HG03342 (cell line): ENCODE data around the gene ADGRG6.
"Not testable (repeated sequence)": the region's sequence is repeated elsewhere in the genome, so short reads cannot be mapped to it uniquely, and the experiment has no call there.

ENCODE experiments used
- ATAC-seq: cut with Tn5 transposase; IDR thresholded peaks from one replicate; pipeline ENCODE4 v1.9.1; 2021; ENCODE audit warnings: mild to moderate bottlenecking, moderate library complexity; ENCODE audit not compliant: unreplicated experiment

ADGRG6 gene

DNA sequence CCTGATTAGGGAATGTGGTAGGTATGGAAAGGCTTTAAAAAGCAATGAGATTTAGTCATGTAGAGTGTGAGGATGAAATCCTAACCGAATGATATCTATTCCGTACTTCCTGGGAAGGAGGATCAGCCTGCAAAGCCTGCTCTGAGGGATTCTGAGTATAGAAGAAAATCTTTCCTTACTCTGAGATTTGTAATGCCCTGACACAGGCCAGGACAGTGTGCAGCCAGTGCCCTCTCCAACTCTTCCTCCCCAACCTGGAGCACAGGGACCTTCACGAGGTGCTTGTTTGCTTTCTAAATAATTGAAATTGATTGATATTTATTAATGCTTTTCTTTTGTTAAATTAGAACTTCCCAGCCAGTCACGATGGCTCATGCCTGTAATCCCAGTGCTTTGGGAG, 131.6 kb downstream of the ADGRG6 start:
- ATAC-seq, result no peak

GRCh38 chr6:142438898-142439297, 137.1 kb downstream of the ADGRG6 start:
- ATAC-seq, result no peak

- ATAC-seq, result no peak
Measured at GRCh38 chr6:142440600-142441293, 138.9 kb downstream of the ADGRG6 start.

GRCh38 chr6:142441716-142442115, 139.9 kb downstream of the ADGRG6 start:
- ATAC-seq, result no peak

- ATAC-seq, result no peak
Measured at GRCh38 chr6:142443102-142443501, 141.3 kb downstream of the ADGRG6 start.

DNA sequence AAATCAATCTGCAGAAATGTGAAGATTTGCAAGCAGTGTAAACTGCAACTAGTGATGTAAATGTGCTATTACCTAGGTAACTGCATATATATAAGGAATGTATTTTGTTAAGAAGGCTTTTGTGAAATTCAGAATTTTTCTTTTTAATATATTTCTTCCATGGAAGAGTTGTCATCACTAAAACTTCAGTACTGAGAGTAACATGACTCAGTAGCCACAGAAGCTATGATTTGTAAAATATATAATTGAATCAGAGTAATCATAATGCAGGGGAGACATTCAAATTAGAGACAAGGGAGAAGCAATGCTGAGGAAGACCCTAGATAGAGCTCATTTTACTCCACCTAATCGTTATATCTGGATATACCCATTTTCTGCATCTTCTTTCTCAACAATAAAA, 141.7 kb downstream of the ADGRG6 start:
- no peak for ATAC-seq

DNA sequence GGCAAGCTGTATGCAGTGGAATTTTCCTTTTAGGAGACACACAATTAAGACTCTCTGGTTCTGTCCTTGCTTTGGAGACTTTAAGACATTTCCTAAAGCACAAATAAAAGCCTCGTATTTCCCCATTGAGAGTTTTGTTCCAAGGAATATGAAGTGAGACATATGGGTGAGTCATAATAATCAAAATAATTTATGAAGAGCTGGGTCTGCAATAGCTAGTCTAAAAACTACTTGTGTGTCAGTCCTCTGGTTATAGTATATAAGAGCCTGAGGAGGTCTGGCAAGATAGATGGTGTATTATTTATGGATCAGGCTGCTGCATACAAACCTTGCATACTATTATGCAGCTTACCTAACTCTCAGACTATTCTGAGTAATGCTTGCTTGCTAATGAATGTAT, 142.6 kb downstream of the ADGRG6 start:
- ATAC-seq, result no peak

DNA sequence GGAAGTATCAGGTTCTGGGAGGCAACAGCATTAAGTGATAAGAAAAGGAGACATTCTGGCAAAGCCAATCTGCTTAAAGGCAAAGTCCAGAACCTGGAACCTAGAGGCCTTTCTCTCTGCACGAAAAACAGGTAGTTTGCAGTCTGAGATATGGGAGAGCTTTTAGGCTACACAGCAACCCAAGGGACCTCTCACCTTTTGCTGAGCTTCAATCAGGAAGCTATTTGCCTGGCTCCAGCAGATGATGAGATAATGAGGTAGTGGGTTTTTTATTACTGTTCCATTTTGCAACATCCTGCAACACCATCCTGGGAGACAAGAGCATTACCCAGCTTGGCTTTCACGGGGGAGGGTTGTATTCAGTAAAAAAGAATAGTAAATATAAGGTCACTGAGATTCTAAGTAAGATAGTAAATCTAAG, 143.1 kb downstream of the ADGRG6 start:
- ATAC-seq, result no peak

DNA sequence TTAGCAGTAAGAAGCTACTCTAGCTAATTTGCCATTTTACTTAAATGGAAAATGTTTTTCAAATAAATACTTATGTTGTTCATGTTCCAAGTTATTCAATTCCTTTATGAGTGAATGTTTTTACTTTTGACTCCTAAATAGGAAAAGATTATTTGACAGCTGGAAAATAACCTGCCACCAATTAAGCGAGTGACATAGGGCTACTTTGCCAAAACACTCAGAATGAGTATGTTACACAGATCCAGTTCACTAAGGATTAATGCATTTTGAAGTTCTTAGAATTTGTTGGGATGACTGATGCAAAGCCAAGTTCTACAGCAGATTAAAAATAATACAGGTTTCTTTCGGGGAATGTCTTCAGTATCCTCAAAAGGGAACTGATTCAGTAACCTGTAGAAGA, 144.4 kb downstream of the ADGRG6 start:
- no peak for ATAC-seq

GRCh38 chr6:142446576-142446975, 144.8 kb downstream of the ADGRG6 start:
- no peak for ATAC-seq

GRCh38 chr6:142448091-142448729, 146.4 kb downstream of the ADGRG6 start:
- ATAC-seq, result no peak

- not testable (repeated sequence) for ATAC-seq
Measured at GRCh38 chr6:142450856-142451255, 149.0 kb downstream of the ADGRG6 start.

GRCh38 chr6:142452993-142453392, 151.2 kb downstream of the ADGRG6 start:
- no peak for ATAC-seq

- not testable (repeated sequence) for ATAC-seq
Measured at GRCh38 chr6:142454196-142454595, 152.4 kb downstream of the ADGRG6 start.

GRCh38 chr6:142454848-142455247, 153.0 kb downstream of the ADGRG6 start:
- not testable (repeated sequence) for ATAC-seq

DNA sequence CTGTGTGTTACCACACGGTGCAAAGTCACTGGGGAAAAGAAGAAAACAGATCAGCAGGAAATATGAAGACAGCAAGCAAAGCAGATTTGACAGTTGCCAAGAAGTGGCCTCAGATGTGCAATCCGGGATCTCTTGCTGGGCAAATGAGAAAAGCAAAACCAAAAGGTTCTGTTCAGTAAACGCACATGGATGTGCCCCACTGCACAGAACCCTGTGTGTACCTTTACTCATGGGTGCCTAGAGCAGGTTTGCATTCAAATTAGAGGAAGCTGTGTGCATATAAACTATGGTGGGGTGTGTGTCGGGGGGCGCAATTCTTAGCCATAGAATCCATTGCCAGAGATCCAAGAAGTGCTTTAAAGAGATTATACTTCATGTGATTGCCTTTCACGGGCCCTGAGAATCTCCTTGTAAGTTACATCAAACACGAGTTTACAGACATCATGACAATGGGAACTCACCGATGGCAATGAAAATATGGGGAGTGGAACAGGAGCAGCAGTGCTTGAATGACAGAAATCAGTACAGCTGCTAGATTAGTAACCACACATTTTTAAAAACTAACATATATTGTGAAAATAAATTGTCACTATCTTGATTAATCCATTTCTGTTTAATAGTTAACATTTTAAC, 154.3 kb downstream of the ADGRG6 start:
- ATAC-seq, result no peak

DNA sequence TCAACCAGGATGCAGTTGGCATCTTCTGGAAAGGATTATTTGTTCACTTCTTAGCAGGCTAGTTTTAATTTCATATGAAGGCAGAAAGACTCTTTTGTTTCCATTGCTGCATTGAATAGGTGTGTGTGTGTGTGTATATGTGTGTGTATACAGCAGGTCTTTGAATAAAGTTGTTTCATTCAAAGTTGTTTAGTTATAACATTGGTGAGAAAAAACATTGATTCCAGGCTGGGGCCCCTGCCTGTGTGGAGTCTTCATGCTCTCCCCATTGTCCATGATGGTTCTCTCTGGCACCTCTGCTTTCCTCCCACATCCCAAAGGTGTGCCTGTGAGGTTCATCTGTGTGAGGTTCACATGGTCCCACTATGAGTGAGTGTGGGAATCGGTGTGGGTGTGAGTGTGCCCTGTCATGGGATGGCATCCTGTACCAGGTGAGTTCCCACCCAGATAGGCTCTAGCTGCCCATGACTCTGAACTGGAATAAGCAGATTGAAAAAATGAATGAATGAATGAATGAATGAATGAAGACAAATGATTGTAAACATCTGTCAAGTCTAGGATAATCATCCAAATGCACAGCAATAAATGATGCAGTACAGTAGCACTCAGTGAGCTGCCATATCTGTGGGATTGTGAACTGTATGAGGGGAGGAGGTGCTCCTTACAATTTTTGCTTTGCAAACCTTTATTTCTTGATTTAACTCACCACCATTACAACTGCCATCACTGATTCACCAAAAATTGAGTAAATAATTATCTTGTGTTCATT, 156.0 kb downstream of the ADGRG6 start:
- no peak for ATAC-seq

DNA sequence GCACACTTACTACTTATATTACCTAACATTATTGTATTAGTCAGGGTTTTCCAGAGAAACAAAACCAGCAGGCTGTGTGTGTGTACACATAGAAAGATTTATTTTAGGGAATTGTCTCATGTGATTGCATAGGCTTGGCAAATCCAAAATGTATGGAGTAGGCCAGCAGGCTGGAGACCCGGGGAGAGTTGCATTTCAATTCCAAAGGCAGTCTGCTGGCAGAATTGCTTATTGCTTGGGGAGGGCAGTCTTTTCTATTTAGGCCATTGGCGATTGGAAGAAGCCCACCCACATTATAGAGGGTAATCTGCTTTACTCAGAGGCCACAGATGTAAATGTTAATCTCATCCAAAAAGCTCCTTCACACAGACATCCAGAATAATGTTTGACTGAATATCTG, 157.0 kb downstream of the ADGRG6 start:
- no peak for ATAC-seq

GRCh38 chr6:142459271-142459670, 157.5 kb downstream of the ADGRG6 start:
- ATAC-seq, result no peak

DNA sequence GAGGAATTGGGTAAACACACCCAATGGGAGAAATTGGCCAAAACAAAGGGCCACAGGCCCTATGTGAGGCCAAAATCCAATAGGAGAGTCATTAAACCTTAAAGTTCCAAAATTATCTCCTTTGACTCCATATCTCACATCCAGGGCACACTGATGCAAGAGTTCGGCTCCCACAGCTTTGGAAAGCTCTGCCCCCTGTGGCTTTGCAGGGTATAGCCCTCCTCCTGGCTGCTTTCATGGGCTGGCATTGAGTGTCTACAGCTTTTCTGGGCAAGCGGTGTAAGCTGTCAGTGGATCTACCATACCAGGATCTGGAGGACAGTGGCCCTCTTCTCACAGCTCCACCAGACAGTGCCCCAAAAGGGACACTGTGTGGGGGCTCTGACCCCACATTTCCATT, 160.5 kb downstream of the ADGRG6 start:
- ATAC-seq, result no peak

- no peak for ATAC-seq
Measured at GRCh38 chr6:142463988-142464387, 162.2 kb downstream of the ADGRG6 start.
